NCI-H128 (cell line): ENCODE data around the gene ULBP3.
"Not testable (repeated sequence)": the region's sequence is repeated elsewhere in the genome, so short reads cannot be mapped to it uniquely, and the experiment has no call there.

Source experiments
- DNase-seq: peaks from one replicate; lab custom pipeline; 2025; ENCODE audit not compliant: unreplicated experiment; lab: John Stamatoyannopoulos, UW

Gene ULBP3

DNA sequence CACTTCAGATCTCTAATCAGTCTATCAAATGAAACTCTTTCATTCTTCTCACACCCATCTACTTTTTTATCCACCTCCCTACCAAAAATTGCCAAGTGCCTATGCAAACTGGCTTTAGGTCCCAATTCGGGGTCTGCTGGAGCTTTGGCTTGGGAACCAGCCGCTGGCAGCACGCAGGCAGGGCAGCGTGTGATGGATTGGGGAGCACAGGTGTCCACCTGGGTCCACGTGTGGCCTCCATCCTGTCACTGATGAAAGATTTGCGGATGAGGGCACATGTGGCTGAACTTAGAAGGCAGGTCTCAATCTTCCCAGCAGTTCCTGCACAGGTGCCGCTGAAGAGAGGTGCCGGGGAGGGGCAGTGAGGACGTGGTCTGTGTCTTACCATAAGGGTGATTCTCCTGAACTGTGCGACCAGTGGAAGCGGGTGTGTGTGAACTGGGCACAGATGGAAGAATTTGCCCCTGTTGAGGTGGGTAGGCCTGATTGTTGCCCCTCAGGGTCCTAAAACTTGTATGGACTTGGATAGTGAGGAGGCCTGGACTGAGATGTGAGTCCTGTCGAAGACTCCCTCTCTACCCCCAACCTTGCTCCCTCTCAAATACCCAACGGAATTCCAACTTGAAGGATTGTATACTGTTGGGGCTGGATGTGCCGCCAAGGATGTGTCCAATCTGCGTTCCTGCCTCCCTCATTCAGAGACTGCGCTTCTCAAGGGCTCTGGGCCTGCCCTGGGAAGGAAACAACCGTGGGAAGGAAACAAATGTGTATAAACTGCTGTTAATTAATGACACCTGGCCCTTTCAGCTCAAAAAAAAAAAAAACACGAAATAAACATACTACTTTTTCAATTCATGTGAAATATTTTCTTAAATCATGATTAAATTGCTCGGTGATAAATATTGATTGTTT is 25.2 kb downstream of the ULBP3 start:
- DNase-seq, result no peak

DNA sequence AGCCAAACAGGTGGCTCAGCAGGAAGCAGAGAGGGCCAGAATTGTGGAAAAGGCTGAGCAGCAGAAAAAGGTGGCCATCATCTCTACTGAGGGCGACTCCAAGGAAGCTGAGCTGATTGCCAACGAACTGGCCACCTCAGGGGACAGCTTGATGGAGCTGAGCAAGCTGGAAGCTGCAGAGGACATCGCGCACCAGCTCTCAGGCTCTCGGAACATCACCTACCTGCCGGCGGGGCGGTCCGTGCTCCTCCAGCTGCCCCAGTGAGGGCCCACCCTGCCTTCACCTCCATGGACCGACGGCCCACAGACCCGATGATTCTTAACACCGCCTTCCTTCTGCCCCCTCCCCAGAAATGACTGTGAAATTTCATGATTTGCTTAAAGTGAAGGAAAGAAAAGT is 25.8 kb downstream of the ULBP3 start:
- no peak for DNase-seq

DNA sequence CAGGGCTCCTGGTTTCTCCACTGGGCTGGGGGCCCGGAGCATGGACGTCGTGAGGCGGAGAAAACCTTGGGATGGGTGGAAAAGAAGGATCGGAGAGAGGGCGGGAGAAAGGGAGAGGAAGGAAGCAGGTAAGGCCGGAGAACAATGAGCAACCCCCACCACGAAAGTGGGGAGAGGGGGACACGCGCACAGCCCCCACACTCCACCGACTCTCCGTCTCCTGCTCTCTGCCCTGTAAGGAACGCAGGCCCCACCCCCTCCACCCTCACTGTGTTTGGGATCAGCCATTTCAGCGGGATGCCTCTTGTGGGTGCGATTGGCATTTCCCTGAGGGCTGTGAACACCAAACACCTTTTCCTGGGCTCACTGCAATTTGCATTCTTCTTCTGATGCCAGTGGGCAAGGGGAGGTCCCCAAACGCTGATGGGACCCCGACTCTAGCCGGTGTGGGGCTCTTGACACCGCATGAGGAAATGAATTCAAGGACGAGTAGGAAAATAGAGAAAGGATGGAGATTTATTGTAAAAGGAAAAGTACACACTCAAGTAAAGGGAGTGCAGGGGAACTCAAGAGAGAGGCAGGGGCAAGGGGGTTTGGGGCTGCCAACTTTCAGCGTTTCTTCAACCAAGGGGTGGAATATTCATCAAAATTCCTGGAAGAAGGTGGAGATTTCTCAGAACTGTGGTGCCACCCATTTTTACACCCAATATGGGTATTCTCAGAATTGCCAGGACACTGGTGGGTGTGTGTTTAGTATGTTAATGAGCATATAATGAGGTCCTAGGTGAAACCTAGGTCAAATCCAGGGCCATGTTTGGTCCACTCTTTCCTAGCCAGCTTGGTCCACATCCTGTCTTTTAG is 30.5 kb downstream of the ULBP3 start:
- DNase-seq, result no peak

DNA sequence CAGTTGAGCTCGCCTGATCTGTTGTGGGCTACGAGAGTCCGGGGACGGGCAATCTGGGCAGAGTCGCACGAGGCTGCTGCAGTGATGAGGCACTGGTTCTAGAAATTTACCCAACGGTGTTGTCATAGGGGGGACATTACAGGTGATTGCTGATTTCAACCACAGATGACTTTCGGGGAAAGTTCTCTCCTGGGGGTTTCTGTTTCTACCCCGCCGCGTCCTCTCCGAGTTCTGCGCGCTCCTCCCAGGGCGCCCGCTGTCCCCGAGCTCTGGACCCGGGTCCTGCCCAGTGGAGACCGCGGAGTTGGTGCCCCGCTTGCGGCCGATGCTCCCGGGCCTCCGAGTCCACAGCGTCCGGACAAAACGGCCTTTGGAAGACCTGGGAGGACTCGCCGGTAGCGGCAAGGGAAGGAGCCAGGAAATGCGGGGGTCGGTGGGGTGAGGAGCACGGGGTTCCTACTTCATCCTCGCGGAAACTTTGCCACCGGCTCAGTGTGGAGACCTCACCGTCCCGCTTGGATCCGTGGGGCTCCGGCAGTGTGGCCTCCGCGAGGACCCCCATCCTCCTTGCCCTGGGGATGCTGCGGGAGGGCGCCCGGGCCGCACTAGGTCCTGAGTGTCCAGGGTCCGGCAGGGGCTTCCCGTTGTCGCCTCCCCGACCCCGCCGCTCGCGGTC is 31.3 kb downstream of the ULBP3 start:
- no peak for DNase-seq

DNA sequence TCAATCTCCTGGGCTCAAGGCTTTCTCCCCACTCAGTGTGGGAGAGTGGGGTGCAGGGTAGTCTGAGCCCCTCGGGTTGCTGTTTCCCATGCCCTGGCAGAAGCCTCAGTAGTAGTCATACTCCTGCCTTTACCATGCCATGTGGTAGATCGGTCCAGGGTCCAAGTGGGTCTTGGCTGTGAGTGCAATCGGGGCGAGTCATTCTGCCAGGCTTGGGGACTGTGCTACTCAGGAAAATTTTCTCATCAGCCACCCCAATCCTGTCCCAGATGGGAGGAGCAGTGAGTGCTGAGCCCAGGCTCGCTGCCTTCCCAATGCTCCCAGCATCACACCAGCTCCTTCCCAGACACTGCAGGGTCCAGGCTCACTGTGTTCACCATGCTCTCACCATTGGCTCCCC is 32.8 kb downstream of the ULBP3 start:
- no peak for DNase-seq

DNA sequence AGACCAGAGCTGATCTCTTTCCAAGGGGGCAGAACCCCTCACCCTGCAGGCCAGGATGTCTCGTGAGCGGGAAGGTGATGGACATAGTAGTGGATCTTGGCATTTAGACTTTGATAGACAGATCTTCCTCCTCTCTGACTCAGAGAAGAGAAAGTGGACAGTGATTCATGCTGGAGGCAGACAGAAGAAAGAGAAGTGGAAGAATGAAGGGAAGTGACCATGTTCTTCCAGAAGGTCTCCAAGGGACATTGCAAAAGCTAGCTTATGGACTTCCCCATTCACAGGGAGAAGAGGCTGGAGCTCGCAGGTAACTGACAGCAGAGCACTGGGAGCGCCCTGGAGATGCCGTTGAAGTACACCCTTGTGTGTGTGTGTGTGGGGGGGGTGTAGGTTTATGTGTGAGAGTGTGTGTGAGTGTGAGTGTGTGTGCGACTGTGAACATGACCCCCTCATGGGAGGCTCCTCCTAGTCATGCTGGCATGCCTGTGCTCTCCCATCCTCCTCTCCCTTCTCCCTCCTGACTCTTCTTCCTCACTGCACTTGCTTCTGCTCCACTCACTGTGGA is 35.6 kb downstream of the ULBP3 start:
- DNase-seq, result no peak

DNA sequence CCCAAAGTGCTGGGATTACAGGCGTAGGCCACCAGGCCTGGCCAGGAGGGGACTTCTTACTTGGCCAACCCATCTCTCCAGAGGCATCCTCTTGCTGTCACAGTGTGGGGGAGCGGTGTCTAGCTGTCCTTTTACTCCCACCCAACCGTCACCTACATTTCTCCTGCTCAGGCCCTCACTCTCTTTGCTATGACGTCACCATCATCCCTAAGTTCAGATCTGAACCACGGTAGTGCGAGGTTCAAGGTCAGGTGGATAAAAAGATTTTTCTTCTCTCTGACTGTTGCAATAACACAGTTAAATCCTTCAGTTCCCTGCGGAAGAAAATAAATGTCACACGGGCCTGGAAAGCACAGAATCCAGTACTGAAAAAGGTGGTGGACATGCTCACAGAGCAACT is 36.3 kb downstream of the ULBP3 start:
- no peak for DNase-seq

DNA sequence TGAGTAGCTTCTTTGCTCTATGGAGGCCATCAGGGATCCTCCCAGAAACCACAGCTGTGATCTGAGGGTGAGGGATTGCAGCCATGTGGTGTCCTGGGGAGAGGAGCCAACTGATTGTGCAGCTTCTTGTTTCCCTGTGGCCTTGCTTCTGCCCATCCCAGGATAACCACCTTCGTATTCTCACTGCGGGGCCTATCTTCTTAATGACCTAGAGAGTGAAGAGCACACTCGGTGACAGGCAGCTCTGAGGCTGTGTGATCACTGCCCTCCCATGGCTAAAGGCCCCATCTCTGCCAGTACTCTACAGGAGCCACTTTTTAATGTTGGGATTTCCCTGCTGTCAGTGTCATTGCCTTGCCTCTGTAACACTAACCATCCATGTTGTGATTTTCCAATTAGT is 38.3 kb downstream of the ULBP3 start:
- DNase-seq, result no peak

DNA sequence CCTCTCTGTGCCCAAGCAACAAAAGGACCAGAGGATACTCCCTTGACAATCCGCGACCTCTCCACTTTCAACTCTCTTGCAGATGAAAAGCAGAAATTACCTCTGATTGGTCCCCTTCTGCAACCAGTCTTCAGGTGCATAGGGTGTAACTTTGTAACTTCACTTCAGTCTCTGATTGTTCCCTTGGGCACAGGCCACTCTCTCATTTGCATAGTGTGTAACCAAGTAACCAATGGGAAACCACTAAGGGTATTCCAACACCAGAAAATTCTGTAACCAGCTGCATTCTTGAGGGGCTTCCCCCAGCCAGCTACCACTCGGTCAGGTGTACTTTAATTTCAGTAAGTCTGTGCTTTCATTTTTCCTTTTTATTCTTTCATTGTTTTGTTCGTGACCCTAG is 39.2 kb downstream of the ULBP3 start:
- DNase-seq, result no peak

DNA sequence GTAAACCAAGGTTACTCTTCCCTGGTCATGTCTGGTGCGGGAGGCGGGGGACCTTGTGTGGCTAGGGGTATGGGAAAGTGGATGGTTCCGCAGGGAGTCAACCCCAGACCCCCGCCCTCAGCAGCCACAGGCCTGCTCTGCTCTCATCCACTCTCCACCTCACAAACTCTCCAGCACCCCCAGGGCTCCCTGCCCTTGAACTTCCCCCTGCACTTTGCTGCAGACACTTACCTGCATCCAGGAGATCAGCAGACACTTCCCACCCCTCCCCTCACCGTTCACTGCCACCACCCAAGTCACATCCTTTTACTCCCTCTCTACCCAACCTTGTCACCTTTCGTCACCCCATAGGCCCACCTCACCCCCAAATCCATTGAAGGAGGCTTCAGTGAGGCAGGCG is 39.6 kb downstream of the ULBP3 start:
- no peak for DNase-seq

DNA sequence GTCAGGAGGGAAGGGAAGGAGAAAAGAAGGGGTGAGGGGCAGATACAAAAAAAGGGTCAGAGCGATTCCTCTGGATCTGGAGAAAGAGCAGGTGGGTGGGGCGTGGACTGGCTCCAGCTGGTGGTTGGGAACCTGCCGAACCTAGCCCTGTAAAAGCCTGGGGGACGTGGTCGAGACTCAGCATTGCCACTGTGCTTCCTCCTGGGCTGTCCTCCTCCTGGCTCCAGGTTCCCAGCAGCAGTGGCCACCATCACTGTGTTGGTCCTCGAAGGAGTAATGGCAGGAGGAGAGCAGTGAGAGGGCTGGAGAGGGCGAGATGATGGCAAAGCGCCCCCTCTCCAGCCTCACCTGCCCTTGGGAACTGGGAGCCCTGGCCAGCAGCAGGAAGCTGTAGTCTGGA is 40.1 kb downstream of the ULBP3 start:
- DNase-seq, result no peak

DNA sequence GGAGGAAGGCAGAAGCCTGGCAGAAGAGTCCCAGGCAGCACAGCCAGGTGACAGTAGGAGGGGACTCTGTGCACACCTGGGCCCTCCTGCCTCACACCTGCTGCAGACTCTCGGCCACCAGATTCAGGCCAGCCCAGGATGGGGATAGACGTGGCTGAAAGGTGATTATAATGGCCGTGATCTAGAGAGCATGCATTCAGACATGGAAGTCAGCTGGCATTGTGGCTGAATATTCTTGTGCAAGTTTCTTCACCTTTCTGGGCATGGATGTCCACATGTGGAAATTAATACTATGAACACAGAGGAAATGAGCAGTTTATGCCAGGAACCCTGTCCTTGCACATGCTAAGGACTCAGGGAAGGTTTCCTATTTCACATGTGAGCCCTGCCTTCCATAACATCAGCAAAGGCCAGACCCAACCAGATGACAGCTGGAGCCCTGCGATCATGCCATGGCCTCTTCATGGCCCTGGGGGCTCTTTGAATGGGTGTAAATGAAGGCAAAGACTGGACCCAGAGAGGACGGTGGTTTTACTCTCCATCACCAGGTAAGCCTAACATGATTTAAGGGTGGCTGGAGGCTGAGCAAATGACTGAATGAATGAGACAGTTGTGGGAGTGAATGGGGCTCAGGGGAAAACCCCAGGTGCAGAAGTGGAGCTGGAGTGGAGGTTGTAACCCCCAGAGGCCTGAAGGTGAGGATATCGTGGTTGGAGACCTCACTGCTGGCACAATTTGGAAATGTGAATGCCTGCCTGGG is 40.9 kb downstream of the ULBP3 start:
- no peak for DNase-seq

DNA sequence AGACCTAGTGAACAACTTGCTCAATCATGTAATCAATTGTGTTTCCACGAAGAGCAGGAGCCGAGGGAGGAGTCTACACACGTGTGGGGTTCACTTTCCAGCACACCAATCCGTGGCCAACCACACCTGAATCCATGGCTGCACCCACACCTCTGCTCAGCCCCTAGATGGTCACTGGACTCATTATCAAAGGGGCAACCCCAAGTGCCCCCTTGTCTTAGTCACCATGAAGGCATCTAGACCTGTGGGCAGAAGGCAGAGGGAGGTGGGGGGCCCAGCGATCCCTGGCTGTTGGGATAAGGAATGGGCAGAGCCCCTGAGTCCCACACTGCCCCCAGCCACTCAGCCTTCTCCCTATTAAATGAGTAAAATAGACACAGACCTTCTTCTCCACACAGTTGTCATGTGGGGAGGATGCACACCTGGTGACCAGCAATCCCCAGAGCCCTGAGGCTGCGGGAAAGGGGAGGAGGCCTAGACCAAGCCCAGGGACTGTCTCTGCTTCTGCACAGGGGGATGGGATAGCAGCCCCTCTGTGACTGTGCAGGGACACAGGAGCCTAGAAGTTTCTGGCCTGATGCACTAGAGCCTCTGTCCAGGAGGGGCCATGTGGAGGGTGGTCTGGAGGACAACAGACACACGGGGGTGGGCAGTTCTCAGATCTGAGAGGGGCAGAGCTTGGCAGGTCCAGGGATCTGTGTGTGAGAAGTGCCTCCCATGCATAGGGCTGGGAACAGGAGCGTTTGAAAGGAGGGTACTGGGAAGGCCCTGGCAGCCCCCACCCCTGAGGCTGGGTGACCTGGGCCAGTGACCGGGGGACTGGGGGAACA is 41.7 kb downstream of the ULBP3 start:
- DNase-seq, result no peak

DNA sequence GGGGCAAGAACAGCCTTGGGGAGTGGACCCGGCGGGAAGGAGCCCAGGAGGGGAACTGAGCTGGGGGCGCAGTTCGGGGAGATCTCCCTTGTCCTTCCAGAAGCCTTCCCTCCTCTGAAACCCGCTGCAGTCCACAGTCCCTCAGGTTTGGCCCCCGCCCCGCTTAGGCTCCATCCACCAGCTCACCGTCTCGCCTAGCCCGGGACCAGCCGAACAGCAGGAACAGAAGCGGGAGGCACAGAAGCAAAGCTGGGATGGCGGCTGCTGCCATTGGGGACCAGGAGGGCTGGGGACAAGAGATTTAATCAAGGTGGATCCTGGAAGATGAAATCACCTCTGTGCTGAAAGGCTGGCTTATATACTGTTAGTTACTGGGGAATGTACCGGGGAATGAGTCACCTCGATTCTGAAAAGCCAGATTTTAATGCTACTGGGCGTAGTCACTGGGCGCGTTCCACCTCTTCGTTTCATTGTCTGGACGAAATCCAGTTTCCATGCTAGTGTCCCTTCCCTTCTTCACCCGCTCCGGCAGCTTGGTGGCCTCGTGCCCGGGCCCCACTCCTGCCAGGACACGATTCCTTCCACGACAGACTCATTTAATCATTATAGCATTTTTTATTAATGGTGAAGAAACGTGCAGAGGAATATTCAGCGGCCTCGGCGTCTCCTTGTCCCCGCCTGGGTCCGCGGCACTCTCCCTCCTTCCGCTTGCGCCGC is 43.6 kb downstream of the ULBP3 start, which contains the start of gene RAET1L:
TSS of gene RAET1L (minus strand) at position 332 of the 717 bp plus-strand sequence. CDS start at position 271, 61 bp downstream.
- no peak for DNase-seq

DNA sequence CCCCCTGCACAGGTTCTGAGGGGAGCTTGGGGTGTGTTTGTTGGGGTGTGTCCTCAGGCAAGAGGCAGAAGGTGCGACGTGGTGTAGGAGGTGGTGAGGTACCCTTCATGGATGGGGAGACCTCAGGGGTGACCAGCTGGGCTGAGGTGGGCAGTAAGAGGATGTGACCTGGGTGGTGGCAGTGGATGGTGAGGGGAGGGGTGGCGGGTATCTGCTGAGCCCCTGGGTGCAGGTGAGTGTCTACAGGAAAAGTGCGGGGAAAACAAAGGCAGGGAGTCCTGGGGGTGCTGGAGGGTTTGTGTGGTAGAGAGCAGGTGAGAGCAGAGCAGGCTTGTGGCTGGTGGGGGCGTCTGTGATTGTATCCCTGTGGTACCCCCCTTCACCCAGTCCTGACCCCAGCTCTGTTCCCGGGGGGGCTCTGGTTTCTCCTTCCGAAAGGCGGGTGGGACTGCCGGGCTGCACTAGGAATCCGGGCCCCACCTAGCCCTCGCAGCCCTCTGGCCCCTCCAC is 44.2 kb downstream of the ULBP3 start:
- no peak for DNase-seq

DNA sequence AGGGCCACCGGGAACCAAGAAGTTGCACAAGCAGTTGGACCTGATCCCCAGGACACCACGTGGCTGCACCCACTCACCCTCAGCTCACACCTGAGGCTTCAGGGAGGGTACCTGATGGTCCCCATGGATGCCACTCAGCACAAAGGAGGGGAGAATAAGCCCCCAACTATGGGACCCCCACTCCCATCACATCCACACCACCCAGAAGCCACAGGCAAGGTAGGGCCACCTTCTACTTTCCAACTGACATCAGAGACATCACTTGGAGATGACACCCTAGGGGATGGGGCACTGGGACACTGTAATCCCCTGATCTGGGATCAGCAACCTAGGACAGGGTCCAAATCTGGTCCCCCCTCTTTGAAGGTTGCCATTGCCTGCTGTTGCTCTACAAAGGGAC is 44.9 kb downstream of the ULBP3 start:
- DNase-seq, result not testable (repeated sequence)

DNA sequence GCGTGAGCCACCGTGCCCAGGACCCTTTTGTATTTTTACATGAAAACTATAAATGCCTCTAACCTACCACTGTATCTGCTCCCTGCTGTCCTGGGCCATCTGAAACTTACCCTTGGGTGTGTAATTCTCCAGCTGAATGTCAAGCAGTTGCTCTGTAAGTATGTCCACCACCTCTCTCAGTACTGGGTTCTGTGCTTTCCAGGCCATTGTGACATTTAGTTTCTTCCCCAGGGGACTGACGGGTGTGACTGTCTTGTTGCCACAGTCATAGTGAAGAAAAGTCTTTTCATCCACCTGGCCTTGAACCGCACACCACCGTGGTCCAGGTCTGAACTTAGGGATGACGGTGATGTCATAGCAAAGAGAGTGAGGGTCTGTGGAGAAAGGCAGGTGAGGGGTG is 47.1 kb downstream of the ULBP3 start:
- not testable (repeated sequence) for DNase-seq

DNA sequence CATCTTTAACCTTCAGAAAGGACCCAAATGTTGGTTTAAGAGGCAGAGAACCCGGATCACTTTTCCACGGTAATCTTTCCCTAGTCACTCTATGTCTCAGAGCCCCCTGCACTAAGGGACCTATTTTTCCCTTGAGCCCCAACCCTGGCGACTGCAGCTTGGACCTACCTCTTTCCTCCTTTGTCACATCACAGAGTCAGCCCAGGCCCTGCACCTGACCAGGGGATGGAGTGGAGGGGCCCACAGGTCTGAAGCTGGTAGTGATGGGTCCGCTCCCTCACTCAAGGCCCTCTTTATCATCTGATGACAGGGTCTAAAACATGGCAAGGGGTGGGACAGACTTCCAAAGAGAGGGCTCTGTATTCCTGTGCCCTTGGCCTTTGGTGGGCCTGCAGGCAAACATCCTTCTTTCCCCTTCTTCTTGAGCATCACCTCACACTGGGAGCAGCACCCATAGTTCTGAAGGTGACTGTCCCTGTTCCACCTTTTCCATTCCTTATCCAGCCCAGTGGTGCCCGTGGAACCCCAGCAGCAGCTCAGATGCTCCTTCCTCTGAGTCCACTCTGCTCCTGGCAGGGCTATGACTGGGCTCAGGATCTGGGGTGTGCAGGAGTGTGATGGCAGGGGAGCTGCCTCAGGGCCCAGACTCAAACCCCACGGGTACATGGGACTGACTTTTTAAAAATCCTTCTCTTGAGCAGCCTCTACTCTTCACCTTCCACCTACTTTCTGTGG is 49.9 kb downstream of the ULBP3 start:
- DNase-seq, result no peak
